Epithelial cell of esophagus (primary cell): Measurements from ENCODE around the gene EDEM1.

ENCODE experiments used
- DNase-seq: peaks from one replicate; pipeline ENCODE4 v3.0.0; 2010; ENCODE audit warnings: low read depth
- H3K4me3 ChIP-seq: 2 replicates; pipeline ENCODE4 v1.5.1; 2011; ENCODE audit warnings: mild to moderate bottlenecking, low read length, control low read depth
- TF ChIP-seq, protein P1 (sequence below): IDR thresholded peaks from 2 replicates; pipeline ENCODE4 v1.5.1; 2011; ENCODE audit warnings: low read depth, mild to moderate bottlenecking, low read length, control low read depth, inconsistent platforms; ENCODE audit not compliant: insufficient read depth; ENCODE audit errors: missing control alignments

The EDEM1 gene

DNA sequence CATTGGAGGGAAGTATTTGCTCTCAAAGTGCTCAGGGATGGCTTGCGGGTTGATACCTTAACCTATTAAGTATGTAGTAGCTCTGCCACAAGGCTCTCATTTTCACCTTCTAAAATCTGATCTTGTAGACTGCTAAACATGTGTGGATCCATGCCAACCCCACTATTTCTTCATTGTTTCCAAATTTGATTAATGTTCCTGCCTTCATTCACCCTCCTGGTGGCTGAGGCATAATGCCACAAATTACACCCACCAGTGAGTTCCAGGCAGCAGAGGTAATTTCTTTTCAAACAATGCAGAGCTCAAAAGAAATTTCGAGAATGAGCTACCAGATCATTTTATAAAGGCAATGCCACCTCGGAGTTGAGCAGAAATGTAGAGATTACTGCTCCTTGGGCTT is 71.0 kb downstream of the EDEM1 start:
- TF ChIP-seq, protein P1, sequence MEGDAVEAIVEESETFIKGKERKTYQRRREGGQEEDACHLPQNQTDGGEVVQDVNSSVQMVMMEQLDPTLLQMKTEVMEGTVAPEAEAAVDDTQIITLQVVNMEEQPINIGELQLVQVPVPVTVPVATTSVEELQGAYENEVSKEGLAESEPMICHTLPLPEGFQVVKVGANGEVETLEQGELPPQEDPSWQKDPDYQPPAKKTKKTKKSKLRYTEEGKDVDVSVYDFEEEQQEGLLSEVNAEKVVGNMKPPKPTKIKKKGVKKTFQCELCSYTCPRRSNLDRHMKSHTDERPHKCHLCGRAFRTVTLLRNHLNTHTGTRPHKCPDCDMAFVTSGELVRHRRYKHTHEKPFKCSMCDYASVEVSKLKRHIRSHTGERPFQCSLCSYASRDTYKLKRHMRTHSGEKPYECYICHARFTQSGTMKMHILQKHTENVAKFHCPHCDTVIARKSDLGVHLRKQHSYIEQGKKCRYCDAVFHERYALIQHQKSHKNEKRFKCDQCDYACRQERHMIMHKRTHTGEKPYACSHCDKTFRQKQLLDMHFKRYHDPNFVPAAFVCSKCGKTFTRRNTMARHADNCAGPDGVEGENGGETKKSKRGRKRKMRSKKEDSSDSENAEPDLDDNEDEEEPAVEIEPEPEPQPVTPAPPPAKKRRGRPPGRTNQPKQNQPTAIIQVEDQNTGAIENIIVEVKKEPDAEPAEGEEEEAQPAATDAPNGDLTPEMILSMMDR, result no peak
- no peak for DNase-seq
- no peak overlapping the region for H3K4me3 ChIP-seq

DNA sequence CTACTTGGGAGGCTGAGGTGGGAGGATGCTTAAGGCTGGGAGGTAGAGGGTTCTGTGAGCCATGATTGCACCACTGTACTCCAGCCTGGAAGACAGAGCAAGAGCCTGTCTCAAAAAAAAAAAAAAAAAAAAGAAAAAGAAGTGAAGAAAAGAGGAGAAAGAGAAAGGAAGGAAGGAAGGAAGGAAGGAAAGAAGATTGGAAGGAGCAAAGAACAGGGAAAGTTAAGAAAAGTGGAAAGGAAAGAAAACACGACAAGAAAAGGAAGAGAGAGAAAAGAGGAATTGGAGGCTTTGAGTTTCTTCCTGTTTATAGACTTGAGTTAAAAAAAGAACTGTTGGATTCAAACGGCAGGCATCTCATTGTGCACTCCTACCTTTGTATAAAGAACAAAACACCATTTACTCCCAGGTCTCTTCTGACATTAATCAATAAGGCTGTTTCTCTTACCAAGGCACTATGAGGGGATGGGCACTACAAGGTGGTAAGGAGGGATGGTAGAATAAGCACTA is 73.5 kb downstream of the EDEM1 start:
- TF ChIP-seq, protein P1, result no peak
- no peak overlapping the region for H3K4me3 ChIP-seq
- no peak for DNase-seq

DNA sequence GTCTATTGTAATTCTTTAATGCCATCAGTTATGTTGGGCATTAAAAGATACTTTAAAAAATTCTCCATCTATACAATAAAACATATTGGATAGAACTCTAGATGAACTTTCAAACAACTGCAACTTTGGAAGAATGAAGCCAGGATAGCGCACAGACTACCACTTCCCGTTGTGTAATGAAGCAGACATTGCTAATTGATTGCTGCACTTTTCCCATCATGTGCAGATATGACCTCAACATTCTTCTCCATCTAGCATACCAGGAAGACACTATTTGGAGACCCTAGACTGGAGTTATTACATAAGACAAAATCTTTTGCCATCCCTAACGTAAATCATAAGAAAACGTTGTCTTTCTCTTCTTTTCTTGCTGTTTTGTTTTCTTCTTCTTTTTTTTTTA is 75.0 kb downstream of the EDEM1 start:
- TF ChIP-seq, protein P1, result no peak
- no peak overlapping the region for H3K4me3 ChIP-seq
- DNase-seq, result no peak

DNA sequence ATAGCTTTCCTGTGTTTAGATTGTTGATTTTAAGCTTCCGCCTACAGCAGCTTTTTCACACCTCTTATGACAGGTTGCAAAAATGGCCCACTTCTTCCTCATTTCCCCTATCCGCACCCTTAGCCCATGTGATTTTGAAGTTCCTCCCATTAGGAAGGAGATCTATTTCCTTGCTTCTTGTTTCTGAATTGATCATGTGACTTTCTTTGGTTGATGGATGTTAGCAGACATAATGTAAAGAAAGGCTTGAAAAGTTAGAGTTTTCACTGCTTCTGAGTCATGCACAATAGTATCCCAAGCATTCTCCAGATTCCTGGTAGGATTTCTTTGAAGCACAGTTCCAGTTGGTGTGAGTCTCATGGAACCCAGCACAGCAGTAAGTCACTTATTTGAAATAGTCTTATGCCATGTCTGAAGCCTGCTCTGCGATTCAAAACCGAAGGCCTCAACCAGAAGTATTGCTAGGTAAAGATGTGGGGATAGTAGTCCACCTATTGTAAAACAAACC is 76.6 kb downstream of the EDEM1 start:
- no peak overlapping the region for H3K4me3 ChIP-seq
- TF ChIP-seq, protein P1, result no peak
- no peak for DNase-seq

DNA sequence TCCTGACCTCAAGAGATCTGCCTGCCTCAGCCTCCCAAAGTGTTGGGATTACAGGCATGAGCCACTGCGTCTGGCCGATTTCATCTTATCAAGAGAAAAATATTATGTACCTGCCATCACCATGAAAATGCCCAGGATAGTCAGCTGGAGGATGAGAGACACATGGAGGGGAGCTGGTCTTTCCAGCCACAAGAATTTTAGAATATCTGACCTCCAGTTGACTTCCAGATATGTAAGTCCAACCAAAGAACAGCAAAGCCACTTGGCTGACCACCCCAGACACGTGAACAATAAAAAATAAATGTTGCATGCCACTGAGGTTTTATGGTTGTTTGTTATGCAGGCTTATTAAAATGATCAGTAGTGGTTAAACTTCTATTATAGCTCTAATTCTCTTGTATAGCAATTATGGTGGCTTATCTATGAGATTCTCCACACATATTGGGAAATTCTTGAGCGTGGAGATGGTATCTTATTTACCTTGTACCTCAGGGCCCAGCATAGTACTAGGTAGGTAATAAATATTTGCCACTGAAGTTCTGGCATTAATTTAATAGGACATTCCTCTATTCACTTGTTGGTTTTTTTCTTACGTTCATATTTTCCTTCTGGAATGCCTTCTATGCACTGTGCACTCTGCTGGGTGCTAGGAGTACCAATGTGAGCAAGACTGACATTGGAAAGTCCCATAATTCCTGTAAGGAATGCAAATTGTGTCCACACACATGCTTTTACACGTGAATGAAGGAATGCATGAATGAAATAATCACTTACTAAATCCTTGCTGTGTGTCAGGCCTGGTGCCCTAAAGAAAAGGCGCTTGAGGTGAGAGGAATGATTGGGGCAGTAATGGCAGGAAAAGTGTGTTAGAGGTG is 77.6 kb downstream of the EDEM1 start:
- TF ChIP-seq, protein P1, result no peak
- no peak for DNase-seq
- no peak overlapping the region for H3K4me3 ChIP-seq

DNA sequence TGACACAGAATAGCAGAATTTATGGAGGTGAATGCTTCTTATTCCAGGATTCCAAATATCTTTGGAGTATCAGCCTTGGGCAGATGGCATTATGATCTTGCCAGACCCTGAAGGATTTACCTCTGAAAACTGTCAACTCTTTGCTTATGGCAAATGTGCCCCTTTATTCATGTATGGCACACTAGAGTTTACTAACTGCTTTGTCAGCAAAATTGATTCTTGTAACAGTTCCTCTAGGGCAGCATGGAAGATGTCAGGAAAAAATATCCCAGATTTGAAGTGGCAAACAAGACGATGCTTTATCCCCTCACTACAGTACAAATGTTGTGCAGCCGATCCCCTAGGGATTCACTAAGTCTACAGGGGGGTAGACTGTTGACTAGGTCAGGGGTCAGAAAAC is 79.7 kb downstream of the EDEM1 start:
- H3K4me3 ChIP-seq, result no peak overlapping the region
- TF ChIP-seq, protein P1, result no peak
- DNase-seq, result no peak
